IMR-90 (cell line): ENCODE data around the gene AGPAT3. TPM values are rescaled to one million over a fixed set of nuclear protein-coding genes. Genes with fewer than 3 reads are reported as not detected.

ENCODE experiments used
- ATAC-seq: fragments of 200-7000 bp; cut with Tn5 transposase; 2 replicates; pipeline ENCODE4 v1.9.1; 2020; ENCODE audit warnings: low read depth, mild to moderate bottlenecking, moderate library complexity
- BruUV-seq: library from RNA; stranded (reverse); fragments of 400-500 nt; replicated peaks from 2 replicates; lab custom pipeline; 2021; lab: Mats Ljungman, UMichigan
- CTCF ChIA-PET: fragments of 300-600 bp; formaldehyde crosslinking; extraction: SDS; loops from one replicate; lab custom pipeline; 2021; ENCODE audit warnings: antibody characterized with exemption; lab: Yijun Ruan, JAX
- POLR2A ChIA-PET: fragments of 300-600 bp; sonication (Branson Sonifier 250); formaldehyde crosslinking; loops from one replicate; lab custom pipeline; 2022; ENCODE audit warnings: antibody characterized with exemption; ENCODE audit not compliant: unreplicated experiment; lab: Charles Lee
- DNase-seq: peaks from one replicate; pipeline ENCODE4 v3.0.0; 2013
- H2AFZ ChIP-seq: replicated peaks from 2 replicates; pipeline ENCODE3; 2013; ENCODE audit warnings: low read length, mild to moderate bottlenecking; ENCODE audit not compliant: poor library complexity
- H2AK5ac ChIP-seq: 2 replicates; pipeline ENCODE4 v1.6.1; 2013; ENCODE audit warnings: low read depth, low read length, inconsistent platforms
- H2AK9ac ChIP-seq: replicated peaks from 2 replicates; pipeline ENCODE3; 2013; ENCODE audit warnings: mild to moderate bottlenecking, low read depth, low read length, moderate library complexity; ENCODE audit not compliant: poor library complexity
- H2BK120ac ChIP-seq: 2 replicates; pipeline ENCODE4 v1.6.1; 2013; ENCODE audit warnings: low read depth, low read length, inconsistent platforms
- H2BK15ac ChIP-seq: 3 replicates; pipeline ENCODE4 v1.6.1; 2013; ENCODE audit warnings: low read depth, low read length, inconsistent platforms
- H2BK20ac ChIP-seq: 2 replicates; pipeline ENCODE4 v1.6.1; 2013; ENCODE audit warnings: low read depth, mild to moderate bottlenecking, inconsistent platforms, low read length, moderate library complexity
- H2BK5ac ChIP-seq: 2 replicates; pipeline ENCODE4 v1.6.1; 2013; ENCODE audit warnings: mild to moderate bottlenecking, low read depth, low read length, inconsistent platforms; ENCODE audit not compliant: poor library complexity, severe bottlenecking
- H3K14ac ChIP-seq: replicated peaks from 2 replicates; pipeline ENCODE4 v1.6.1; 2013; ENCODE audit warnings: low read depth, low read length, inconsistent platforms
- H3K18ac ChIP-seq: 2 replicates; pipeline ENCODE4 v1.6.1; 2013; ENCODE audit warnings: low read depth, low read length, control low read depth
- H3K23ac ChIP-seq: 2 replicates; pipeline ENCODE4 v1.6.1; 2013; ENCODE audit warnings: low read depth, low read length, inconsistent platforms
- H3K27ac ChIP-seq: 2 replicates; pipeline ENCODE4 v1.5.1; 2013; ENCODE audit warnings: mild to moderate bottlenecking, control low read depth, low read length; ENCODE audit not compliant: insufficient read depth
- H3K27me3 ChIP-seq: 2 replicates; pipeline ENCODE4 v1.6.1; 2013; ENCODE audit warnings: low read length; ENCODE audit not compliant: control insufficient read depth, insufficient read depth
- H3K36me3 ChIP-seq: 2 replicates; pipeline ENCODE4 v1.6.1; 2013; ENCODE audit warnings: low read length, mixed read lengths; ENCODE audit not compliant: control insufficient read depth, insufficient read depth
- H3K4ac ChIP-seq: 2 replicates; pipeline ENCODE4 v1.6.1; 2013; ENCODE audit warnings: low read depth, low read length, inconsistent platforms
- H3K4me1 ChIP-seq: 2 replicates; pipeline ENCODE4 v1.6.1; 2013; ENCODE audit warnings: low read length, mixed read lengths; ENCODE audit not compliant: control insufficient read depth, insufficient read depth
- H3K4me2 ChIP-seq: 2 replicates; pipeline ENCODE4 v1.6.1; 2013; ENCODE audit warnings: low read depth, mild to moderate bottlenecking, control low read depth, low read length, moderate library complexity
- H3K4me3 ChIP-seq: 2 replicates; pipeline ENCODE4 v1.5.1; 2013; ENCODE audit warnings: low read depth, mild to moderate bottlenecking, control low read depth, low read length, moderate library complexity; ENCODE audit not compliant: insufficient read depth
- H3K56ac ChIP-seq: 2 replicates; pipeline ENCODE4 v1.6.1; 2013; ENCODE audit warnings: low read length, inconsistent platforms; ENCODE audit not compliant: insufficient read depth; ENCODE audit errors: extremely low read depth
- H3K79me1 ChIP-seq, 2 experiments: 2 replicates each; pipeline ENCODE4 v1.6.1; 2013; ENCODE audit warnings: low read length in 2 of 2, inconsistent platforms in 1 of 2, low read depth in 1 of 2
- H3K9ac ChIP-seq: 2 replicates; pipeline ENCODE4 v1.6.1; 2013; ENCODE audit warnings: low read depth, low read length, control low read depth
- H3K9me1 ChIP-seq: 2 replicates; pipeline ENCODE4 v1.6.1; 2013; ENCODE audit warnings: low read length, inconsistent platforms; ENCODE audit not compliant: insufficient read depth
- H3K9me3 ChIP-seq: 2 replicates; pipeline ENCODE4 v1.6.1; 2013; ENCODE audit warnings: low read length; ENCODE audit not compliant: control insufficient read depth, insufficient read depth
- H4K20me1 ChIP-seq: 2 replicates; pipeline ENCODE4 v1.6.1; 2013; ENCODE audit warnings: low read length, inconsistent platforms; ENCODE audit not compliant: insufficient read depth
- H4K5ac ChIP-seq: 2 replicates; pipeline ENCODE4 v1.6.1; 2013; ENCODE audit warnings: mild to moderate bottlenecking, low read depth, low read length, control low read depth
- H4K8ac ChIP-seq, 2 experiments: 2 replicates each; pipeline ENCODE4 v1.6.1; 2013; ENCODE audit warnings: low read depth in 2 of 2, low read length in 2 of 2, control low read depth in 1 of 2, inconsistent platforms in 1 of 2
- H4K91ac ChIP-seq: 2 replicates; pipeline ENCODE4 v1.6.1; 2013; ENCODE audit warnings: low read depth, low read length, inconsistent platforms; ENCODE audit not compliant: insufficient read depth
- BHLHE40 ChIP-seq: fragments of 150-350 bp; IDR thresholded peaks from 2 replicates; pipeline ENCODE4 v1.6.1; 2016; ENCODE audit warnings: mild to moderate bottlenecking, low read depth, low read length
- CHD1 ChIP-seq: IDR thresholded peaks from 2 replicates; pipeline ENCODE4 v1.6.1; 2012; ENCODE audit warnings: low read depth, low read length, improper control_type of control experiment
- MAFK ChIP-seq: IDR thresholded peaks from 2 replicates; pipeline ENCODE4 v1.6.1; 2012; ENCODE audit warnings: low read depth, low read length, improper control_type of control experiment
- MXI1 ChIP-seq: IDR thresholded peaks from 2 replicates; pipeline ENCODE4 v1.6.1; 2012; ENCODE audit warnings: low read depth, mild to moderate bottlenecking, low read length, moderate library complexity, borderline replicate concordance
- POLR2A ChIP-seq: IDR thresholded peaks from 2 replicates; pipeline ENCODE4 v1.6.1; 2012; ENCODE audit warnings: mild to moderate bottlenecking, low read depth, low read length
- RAD21 ChIP-seq: IDR thresholded peaks from 2 replicates; pipeline ENCODE4 v1.6.1; 2012; ENCODE audit warnings: low read length, improper control_type of control experiment
- RCOR1 ChIP-seq: IDR thresholded peaks from 2 replicates; pipeline ENCODE4 v1.6.1; 2012; ENCODE audit warnings: mild to moderate bottlenecking, low read length, improper control_type of control experiment; ENCODE audit not compliant: insufficient replicate concordance
- RFX5 ChIP-seq: IDR thresholded peaks from 2 replicates; pipeline ENCODE4 v1.8.0; 2012; ENCODE audit warnings: low read depth, mild to moderate bottlenecking, low read length, moderate library complexity
- USF2 ChIP-seq: fragments of 150-350 bp; IDR thresholded peaks from 2 replicates; pipeline ENCODE4 v1.6.1; 2017; ENCODE audit warnings: mild to moderate bottlenecking, antibody characterized with exemption, low read length, low read depth
- WGBS, 2 experiments: methylation state at CpG; one replicate each; pipeline versions ENCODE4 v1.1.5 to v1.1.7; 2013; ENCODE audit warnings: missing lambda C conversion rate in 2 of 2; ENCODE audit not compliant: insufficient read length in 1 of 2; ENCODE audit errors: extremely low coverage in 2 of 2; 5-methylcytosine and 5-hydroxymethylcytosine counted together
- dilution Hi-C: fragments of 300-500 bp; cut with HindIII; formaldehyde crosslinking; loops from one replicate; pipeline ENCODE4 v1.14.3; 2018; ENCODE audit warnings: low sequenced_read_pairs; ENCODE audit not compliant: unreplicated experiment
- in situ Hi-C: fragments of 300-500 bp; cut with MboI; formaldehyde crosslinking; loops from 3 replicates; pipeline ENCODE4 v1.14.3; 2019; ENCODE audit warnings: low sequenced_read_pairs, inconsistent platforms, mixed read lengths
- intact Hi-C: fragments of 100-400 bp; cut with micrococcal nuclease; formaldehyde crosslinking; loops from 2 replicates; pipeline ENCODE4 v1.10.0; 2022
- polyA plus RNA-seq, 3 experiments: library from polyadenylated mRNA; depleted of rRNA; stranded (reverse); fragments of >200 nt; gene quantifications; 2 replicates each; pipeline ENCODE4 v1.2.3, GENCODE V29; 2012; ENCODE audit warnings: low replicate concordance in 1 of 3
- total RNA-seq: library from RNA; depleted of rRNA; stranded (reverse); fragments of >200 nt; gene quantifications from 2 replicates; pipeline ENCODE4 v1.2.3, GENCODE V29; 2012

The AGPAT3 gene
- total and polyA plus RNA-seq, 2 of the 4 experiments (the other 2 are of a cell fraction), result 27.1 to 38.7 TPM

GRCh38 chr21:43872531-43873197 lies 7.6 kb downstream of the AGPAT3 start:
- intact Hi-C loops, result no loop called here
- Histone ChIP-seq H3K4me1 (no peaks in the 10 kb centered on the region; the same call in 1 of the 2 replicates), H3K79me1 (peaks cover 41 to 75% of the 10 kb centered on the region in 2 experiments), H2BK20ac (no peak overlapping the region), H2BK5ac (no peak overlapping the region), H4K5ac (no peak overlapping the region), H2AFZ (no peak overlapping the region), H3K9me1 (peaks cover 9% of the 10 kb centered on the region; the same call in 1 of the 2 replicates), H3K4me2 (no peak overlapping the region), H2AK5ac (no peak overlapping the region), H3K23ac (no peak overlapping the region), H3K27me3 (no peaks in the 10 kb centered on the region), H3K36me3 (peaks cover 5% of the 10 kb centered on the region), H3K4ac (no peak overlapping the region), H3K9me3 (no peaks in the 10 kb centered on the region), H4K20me1 (peaks cover 52% of the 10 kb centered on the region), H3K18ac (no peak overlapping the region), H3K9ac (no peak overlapping the region), H3K4me3 (no peak overlapping the region), H4K91ac (no peak overlapping the region), H2BK15ac (no peak overlapping the region), H3K27ac (no peak overlapping the region), H3K56ac (no peak overlapping the region), H3K14ac (no peak overlapping the region), H2AK9ac (no peak overlapping the region), H4K8ac (no peak overlapping the region), H2BK120ac (no peak overlapping the region)
- no peak for DNase-seq
- WGBS, 2 experiments, result 100% methylated on average over 2 of the region's 16 CpGs; no CpG with 5 or more reads in 1 of the 2 experiments
- in situ Hi-C loops, result no loop called here
- no peak for ATAC-seq
- CTCF ChIA-PET, result interaction anchor here (0.6 kb wide), 1 partner anchor 101 kb away, joined by 5 read pairs; no protein-coding TSS in a partner anchor
- no TSS peak for BruUV-seq
- TF ChIP-seq CHD1, result no peak
- no peak for TF ChIP-seq POLR2A
- TF ChIP-seq RFX5, result no peak
- TF ChIP-seq BHLHE40, result no peak
- no peak for TF ChIP-seq MAFK
- TF ChIP-seq MXI1, result no peak
- TF ChIP-seq USF2, result no peak
- TF ChIP-seq RAD21, result no peak
- TF ChIP-seq RCOR1, result no peak
- dilution Hi-C loops, result no loop called here
- POLR2A ChIA-PET, result no interaction called here
